GM23338 (cell line): ENCODE data around the gene ATP13A1. TPM values are rescaled to one million over a fixed set of nuclear protein-coding genes. Genes with fewer than 3 reads are reported as not detected.

Source experiments
- ATAC-seq: fragments of 200-7000 bp; cut with Tn5 transposase; 3 replicates; pipeline ENCODE4 v1.9.1; 2020
- DNase-seq: peaks from one replicate; pipeline ENCODE4 v3.0.0-alpha.2; 2015; ENCODE audit warnings: low spot score
- H2AFZ ChIP-seq: fragments of 200-600 bp; sonication (generic); 2 replicates; pipeline ENCODE4 v1.8.0; 2016; ENCODE audit warnings: antibody characterized with exemption, mild to moderate bottlenecking, moderate library complexity
- H3F3A ChIP-seq: fragments of 200-600 bp; sonication (generic); replicated peaks from 2 replicates; pipeline ENCODE4 v1.8.0; 2017; ENCODE audit warnings: antibody characterized with exemption, mixed run types, low read depth
- H3K27ac ChIP-seq: fragments of 200-600 bp; sonication (generic); 2 replicates; pipeline ENCODE4 v1.6.1; 2016; ENCODE audit warnings: low read depth
- H3K27me3 ChIP-seq: fragments of 200-600 bp; sonication (generic); 2 replicates; pipeline ENCODE4 v1.8.0; 2016; ENCODE audit warnings: mild to moderate bottlenecking, mixed run types, moderate library complexity; ENCODE audit not compliant: insufficient read depth
- H3K36me3 ChIP-seq: fragments of 200-600 bp; sonication (generic); 2 replicates; pipeline ENCODE4 v1.8.0; 2016; ENCODE audit warnings: mild to moderate bottlenecking; ENCODE audit not compliant: insufficient read depth
- H3K4me1 ChIP-seq: fragments of 200-600 bp; sonication (generic); 2 replicates; pipeline ENCODE4 v1.8.0; 2016; ENCODE audit warnings: mild to moderate bottlenecking, moderate library complexity; ENCODE audit not compliant: insufficient read depth
- H3K4me2 ChIP-seq: fragments of 200-600 bp; sonication (generic); 2 replicates; pipeline ENCODE4 v1.7.1; 2017; ENCODE audit warnings: mixed run types
- H3K4me3 ChIP-seq: fragments of 200-600 bp; sonication (generic); 2 replicates; pipeline ENCODE4 v1.6.1; 2016; ENCODE audit warnings: mixed run types
- H3K79me2 ChIP-seq: fragments of 200-600 bp; sonication (generic); replicated peaks from 2 replicates; pipeline ENCODE4 v1.8.0; 2017; ENCODE audit warnings: mild to moderate bottlenecking; ENCODE audit not compliant: insufficient read depth
- H3K9me2 ChIP-seq: fragments of 200-600 bp; sonication (generic); 2 replicates; pipeline ENCODE4 v1.8.0; 2017; ENCODE audit not compliant: insufficient read depth
- H4K20me1 ChIP-seq: fragments of 200-600 bp; sonication (generic); replicated peaks from 2 replicates; pipeline ENCODE4 v1.8.0; 2017; ENCODE audit warnings: mild to moderate bottlenecking; ENCODE audit not compliant: insufficient read depth
- H3K27ac Mint-ChIP-seq: 2 replicates; pipeline ENCODE4 v1.8.0; 2020; ENCODE audit warnings: inconsistent platforms, mild to moderate bottlenecking, moderate library complexity, mixed read lengths
- H3K27me3 Mint-ChIP-seq: 3 replicates; pipeline ENCODE4 v1.8.0; 2022; ENCODE audit warnings: low read depth, mild to moderate bottlenecking, moderate library complexity, mixed read lengths, inconsistent platforms; ENCODE audit not compliant: insufficient read depth, poor library complexity
- H3K36me3 Mint-ChIP-seq: 3 replicates; pipeline ENCODE4 v1.8.0; 2021; ENCODE audit warnings: low read depth, mild to moderate bottlenecking, inconsistent platforms, moderate library complexity, mixed read lengths
- H3K4me1 Mint-ChIP-seq: 3 replicates; pipeline ENCODE4 v1.8.0; 2020; ENCODE audit warnings: mild to moderate bottlenecking, inconsistent platforms, mixed read lengths
- H3K4me3 Mint-ChIP-seq: 3 replicates; pipeline ENCODE4 v1.8.0; 2021; ENCODE audit warnings: moderate library complexity, mild to moderate bottlenecking, inconsistent platforms, mixed read lengths
- H3K9me3 Mint-ChIP-seq: 3 replicates; pipeline ENCODE4 v1.8.0; 2020; ENCODE audit warnings: moderate library complexity, mild to moderate bottlenecking, inconsistent platforms, mixed read lengths
- CREB1 ChIP-seq: fragments of 250-450 bp; sonication (Bioruptor Pico); IDR thresholded peaks from 2 replicates; pipeline ENCODE4 v1.5.0; 2020; ENCODE audit warnings: low read depth, mild to moderate bottlenecking, moderate library complexity
- EZH2 ChIP-seq: fragments of 200-600 bp; sonication (generic); IDR thresholded peaks from one replicate; pipeline ENCODE4 v1.8.0; 2017; ENCODE audit warnings: antibody characterized with exemption, mild to moderate bottlenecking, low read depth; ENCODE audit not compliant: unreplicated experiment
- EZH2phosphoT487 ChIP-seq: fragments of 200-600 bp; sonication (generic); IDR thresholded peaks from one replicate; pipeline ENCODE4 v1.8.1; 2018; ENCODE audit warnings: antibody characterized with exemption; ENCODE audit not compliant: unreplicated experiment
- JUNB ChIP-seq: IDR thresholded peaks from one replicate; pipeline ENCODE4 v1.6.1; 2016; ENCODE audit warnings: antibody characterized with exemption; ENCODE audit not compliant: unreplicated experiment
- NANOG ChIP-seq: IDR thresholded peaks from 2 replicates; pipeline ENCODE4 v1.6.1; 2016; ENCODE audit warnings: antibody characterized with exemption, borderline replicate concordance
- POLR2AphosphoS5 ChIP-seq: IDR thresholded peaks from 2 replicates; pipeline ENCODE4 v1.6.1; 2016; ENCODE audit warnings: antibody characterized with exemption, low read depth
- STAT1 ChIP-seq: IDR thresholded peaks from one replicate; pipeline ENCODE4 v1.6.1; 2016; ENCODE audit warnings: antibody characterized with exemption; ENCODE audit not compliant: unreplicated experiment
- ZNF114 ChIP-seq: fragments of 250-450 bp; sonication (Bioruptor Pico); IDR thresholded peaks from 2 replicates; pipeline ENCODE4 v1.5.0; 2020; ENCODE audit warnings: mild to moderate bottlenecking, moderate library complexity
- ZNF331 ChIP-seq: fragments of 250-450 bp; sonication (Bioruptor Pico); IDR thresholded peaks from 2 replicates; pipeline ENCODE4 v1.5.0; 2020; ENCODE audit warnings: low read depth, mild to moderate bottlenecking, moderate library complexity
- polyA plus RNA-seq: library from polyadenylated mRNA; unstranded; fragments of >200 nt; fragmentation: Nextera tagmentation; extraction: Ambion mirVana; gene quantifications from 2 replicates; pipeline ENCODE4 v1.2.1, GENCODE V29; 2016
- total RNA-seq: library from RNA; depleted of rRNA; stranded (reverse); fragments of >200 nt; shearing (Covaris generic); gene quantifications from 2 replicates; pipeline ENCODE4 v1.2.3, GENCODE V29; 2014
- TF ChIP-seq, protein P1 (sequence below): IDR thresholded peaks from one replicate; pipeline ENCODE4 v1.6.1; 2018; ENCODE audit warnings: antibody characterized with exemption; ENCODE audit not compliant: unreplicated experiment
- TF ChIP-seq, protein P2 (sequence below): fragments of 250-450 bp; sonication (Bioruptor Pico); IDR thresholded peaks from 2 replicates; pipeline ENCODE4 v1.5.0; 2020; ENCODE audit warnings: mild to moderate bottlenecking, moderate library complexity
- TF ChIP-seq, protein P3 (sequence below): IDR thresholded peaks from 2 replicates; pipeline ENCODE4 v1.6.1; 2016; ENCODE audit warnings: antibody characterized with exemption
- TF ChIP-seq, protein P4 (sequence below), 2 experiments: fragments of 200-600 bp in 1 of 2; sonication (generic) in 1 of 2; conservative IDR thresholded peaks; 2 replicates each; pipeline versions ENCODE4 v1.5.1 to v1.6.1; 2016 to 2017; ENCODE audit warnings: antibody characterized with exemption in 2 of 2, low read depth in 2 of 2, mild to moderate bottlenecking in 2 of 2, moderate library complexity in 1 of 2

ATP13A1 gene
- total and polyA plus RNA-seq, 2 experiments from 2014 or later, result 38.1 to 307 TPM

DNA sequence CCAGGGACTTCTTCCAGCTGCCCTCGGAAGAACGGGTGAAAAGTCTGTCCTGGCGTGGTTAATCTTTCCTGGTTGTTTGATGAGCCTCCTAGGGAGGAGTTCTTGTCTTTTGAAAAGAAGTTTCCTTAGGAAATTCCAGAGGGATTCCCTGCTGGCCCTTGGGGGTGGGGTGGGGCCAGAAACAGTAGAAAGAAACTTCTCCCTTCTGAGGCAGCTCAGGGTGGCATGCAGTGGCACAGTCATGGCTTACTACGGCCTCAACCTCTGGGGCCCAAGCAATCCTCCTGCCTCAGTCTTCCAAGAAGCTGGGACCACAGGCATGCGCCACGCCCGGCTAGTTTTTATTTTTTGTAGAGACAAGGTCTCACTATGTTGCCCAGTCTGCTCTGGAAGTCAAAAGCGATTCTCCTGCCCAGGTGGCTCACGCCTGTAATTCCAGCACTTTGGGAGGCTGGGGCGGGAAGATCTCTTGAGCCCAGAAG lies 6.6 kb upstream of the ATP13A1 start:
- 0 out of 2 replicates have a peak, but pooled peaks cover 2% of the 10 kb centered on the region for H3K9me2 ChIP-seq
- H3K4me3 ChIP-seq, result peak overlapping the region; percentile 92
- peaks cover 9% of the 10 kb centered on the region for H3K36me3 ChIP-seq
- peak overlapping the region; percentile 89 for H3K27ac ChIP-seq
- no peak overlapping the region for H2AFZ ChIP-seq
- H3K4me2 ChIP-seq, result peak overlapping the region; percentile 81
- peaks cover 16% of the 10 kb centered on the region; the same call in 2 of the 3 replicates for H3K4me1 Mint-ChIP-seq
- TF ChIP-seq, protein P1, sequence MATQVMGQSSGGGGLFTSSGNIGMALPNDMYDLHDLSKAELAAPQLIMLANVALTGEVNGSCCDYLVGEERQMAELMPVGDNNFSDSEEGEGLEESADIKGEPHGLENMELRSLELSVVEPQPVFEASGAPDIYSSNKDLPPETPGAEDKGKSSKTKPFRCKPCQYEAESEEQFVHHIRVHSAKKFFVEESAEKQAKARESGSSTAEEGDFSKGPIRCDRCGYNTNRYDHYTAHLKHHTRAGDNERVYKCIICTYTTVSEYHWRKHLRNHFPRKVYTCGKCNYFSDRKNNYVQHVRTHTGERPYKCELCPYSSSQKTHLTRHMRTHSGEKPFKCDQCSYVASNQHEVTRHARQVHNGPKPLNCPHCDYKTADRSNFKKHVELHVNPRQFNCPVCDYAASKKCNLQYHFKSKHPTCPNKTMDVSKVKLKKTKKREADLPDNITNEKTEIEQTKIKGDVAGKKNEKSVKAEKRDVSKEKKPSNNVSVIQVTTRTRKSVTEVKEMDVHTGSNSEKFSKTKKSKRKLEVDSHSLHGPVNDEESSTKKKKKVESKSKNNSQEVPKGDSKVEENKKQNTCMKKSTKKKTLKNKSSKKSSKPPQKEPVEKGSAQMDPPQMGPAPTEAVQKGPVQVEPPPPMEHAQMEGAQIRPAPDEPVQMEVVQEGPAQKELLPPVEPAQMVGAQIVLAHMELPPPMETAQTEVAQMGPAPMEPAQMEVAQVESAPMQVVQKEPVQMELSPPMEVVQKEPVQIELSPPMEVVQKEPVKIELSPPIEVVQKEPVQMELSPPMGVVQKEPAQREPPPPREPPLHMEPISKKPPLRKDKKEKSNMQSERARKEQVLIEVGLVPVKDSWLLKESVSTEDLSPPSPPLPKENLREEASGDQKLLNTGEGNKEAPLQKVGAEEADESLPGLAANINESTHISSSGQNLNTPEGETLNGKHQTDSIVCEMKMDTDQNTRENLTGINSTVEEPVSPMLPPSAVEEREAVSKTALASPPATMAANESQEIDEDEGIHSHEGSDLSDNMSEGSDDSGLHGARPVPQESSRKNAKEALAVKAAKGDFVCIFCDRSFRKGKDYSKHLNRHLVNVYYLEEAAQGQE, result no peak
- TF ChIP-seq STAT1, result no peak
- TF ChIP-seq, protein P2, sequence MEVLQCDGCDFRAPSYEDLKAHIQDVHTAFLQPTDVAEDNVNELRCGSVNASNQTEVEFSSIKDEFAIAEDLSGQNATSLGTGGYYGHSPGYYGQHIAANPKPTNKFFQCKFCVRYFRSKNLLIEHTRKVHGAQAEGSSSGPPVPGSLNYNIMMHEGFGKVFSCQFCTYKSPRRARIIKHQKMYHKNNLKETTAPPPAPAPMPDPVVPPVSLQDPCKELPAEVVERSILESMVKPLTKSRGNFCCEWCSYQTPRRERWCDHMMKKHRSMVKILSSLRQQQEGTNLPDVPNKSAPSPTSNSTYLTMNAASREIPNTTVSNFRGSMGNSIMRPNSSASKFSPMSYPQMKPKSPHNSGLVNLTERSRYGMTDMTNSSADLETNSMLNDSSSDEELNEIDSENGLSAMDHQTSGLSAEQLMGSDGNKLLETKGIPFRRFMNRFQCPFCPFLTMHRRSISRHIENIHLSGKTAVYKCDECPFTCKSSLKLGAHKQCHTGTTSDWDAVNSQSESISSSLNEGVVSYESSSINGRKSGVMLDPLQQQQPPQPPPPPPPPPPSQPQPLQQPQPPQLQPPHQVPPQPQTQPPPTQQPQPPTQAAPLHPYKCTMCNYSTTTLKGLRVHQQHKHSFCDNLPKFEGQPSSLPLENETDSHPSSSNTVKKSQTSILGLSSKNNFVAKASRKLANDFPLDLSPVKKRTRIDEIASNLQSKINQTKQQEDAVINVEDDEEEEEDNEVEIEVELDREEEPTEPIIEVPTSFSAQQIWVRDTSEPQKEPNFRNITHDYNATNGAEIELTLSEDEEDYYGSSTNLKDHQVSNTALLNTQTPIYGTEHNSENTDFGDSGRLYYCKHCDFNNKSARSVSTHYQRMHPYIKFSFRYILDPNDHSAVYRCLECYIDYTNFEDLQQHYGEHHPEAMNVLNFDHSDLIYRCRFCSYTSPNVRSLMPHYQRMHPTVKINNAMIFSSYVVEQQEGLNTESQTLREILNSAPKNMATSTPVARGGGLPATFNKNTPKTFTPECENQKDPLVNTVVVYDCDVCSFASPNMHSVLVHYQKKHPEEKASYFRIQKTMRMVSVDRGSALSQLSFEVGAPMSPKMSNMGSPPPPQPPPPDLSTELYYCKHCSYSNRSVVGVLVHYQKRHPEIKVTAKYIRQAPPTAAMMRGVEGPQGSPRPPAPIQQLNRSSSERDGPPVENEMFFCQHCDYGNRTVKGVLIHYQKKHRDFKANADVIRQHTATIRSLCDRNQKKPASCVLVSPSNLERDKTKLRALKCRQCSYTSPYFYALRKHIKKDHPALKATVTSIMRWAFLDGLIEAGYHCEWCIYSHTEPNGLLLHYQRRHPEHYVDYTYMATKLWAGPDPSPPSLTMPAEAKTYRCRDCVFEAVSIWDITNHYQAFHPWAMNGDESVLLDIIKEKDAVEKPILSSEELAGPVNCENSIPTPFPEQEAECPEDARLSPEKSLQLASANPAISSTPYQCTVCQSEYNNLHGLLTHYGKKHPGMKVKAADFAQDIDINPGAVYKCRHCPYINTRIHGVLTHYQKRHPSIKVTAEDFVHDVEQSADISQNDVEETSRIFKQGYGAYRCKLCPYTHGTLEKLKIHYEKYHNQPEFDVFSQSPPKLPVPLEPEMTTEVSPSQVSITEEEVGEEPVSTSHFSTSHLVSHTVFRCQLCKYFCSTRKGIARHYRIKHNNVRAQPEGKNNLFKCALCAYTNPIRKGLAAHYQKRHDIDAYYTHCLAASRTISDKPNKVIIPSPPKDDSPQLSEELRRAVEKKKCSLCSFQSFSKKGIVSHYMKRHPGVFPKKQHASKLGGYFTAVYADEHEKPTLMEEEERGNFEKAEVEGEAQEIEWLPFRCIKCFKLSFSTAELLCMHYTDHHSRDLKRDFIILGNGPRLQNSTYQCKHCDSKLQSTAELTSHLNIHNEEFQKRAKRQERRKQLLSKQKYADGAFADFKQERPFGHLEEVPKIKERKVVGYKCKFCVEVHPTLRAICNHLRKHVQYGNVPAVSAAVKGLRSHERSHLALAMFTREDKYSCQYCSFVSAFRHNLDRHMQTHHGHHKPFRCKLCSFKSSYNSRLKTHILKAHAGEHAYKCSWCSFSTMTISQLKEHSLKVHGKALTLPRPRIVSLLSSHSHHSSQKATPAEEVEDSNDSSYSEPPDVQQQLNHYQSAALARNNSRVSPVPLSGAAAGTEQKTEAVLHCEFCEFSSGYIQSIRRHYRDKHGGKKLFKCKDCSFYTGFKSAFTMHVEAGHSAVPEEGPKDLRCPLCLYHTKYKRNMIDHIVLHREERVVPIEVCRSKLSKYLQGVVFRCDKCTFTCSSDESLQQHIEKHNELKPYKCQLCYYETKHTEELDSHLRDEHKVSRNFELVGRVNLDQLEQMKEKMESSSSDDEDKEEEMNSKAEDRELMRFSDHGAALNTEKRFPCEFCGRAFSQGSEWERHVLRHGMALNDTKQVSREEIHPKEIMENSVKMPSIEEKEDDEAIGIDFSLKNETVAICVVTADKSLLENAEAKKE (CRISPR knock-in tag), result no peak
- TF ChIP-seq NANOG, result no peak
- TF ChIP-seq ZNF331 (CRISPR knock-in tag), result no peak
- TF ChIP-seq, protein P3, sequence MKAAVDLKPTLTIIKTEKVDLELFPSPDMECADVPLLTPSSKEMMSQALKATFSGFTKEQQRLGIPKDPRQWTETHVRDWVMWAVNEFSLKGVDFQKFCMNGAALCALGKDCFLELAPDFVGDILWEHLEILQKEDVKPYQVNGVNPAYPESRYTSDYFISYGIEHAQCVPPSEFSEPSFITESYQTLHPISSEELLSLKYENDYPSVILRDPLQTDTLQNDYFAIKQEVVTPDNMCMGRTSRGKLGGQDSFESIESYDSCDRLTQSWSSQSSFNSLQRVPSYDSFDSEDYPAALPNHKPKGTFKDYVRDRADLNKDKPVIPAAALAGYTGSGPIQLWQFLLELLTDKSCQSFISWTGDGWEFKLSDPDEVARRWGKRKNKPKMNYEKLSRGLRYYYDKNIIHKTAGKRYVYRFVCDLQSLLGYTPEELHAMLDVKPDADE, result no peak
- no peak for TF ChIP-seq EZH2phosphoT487
- TF ChIP-seq, protein P4, sequence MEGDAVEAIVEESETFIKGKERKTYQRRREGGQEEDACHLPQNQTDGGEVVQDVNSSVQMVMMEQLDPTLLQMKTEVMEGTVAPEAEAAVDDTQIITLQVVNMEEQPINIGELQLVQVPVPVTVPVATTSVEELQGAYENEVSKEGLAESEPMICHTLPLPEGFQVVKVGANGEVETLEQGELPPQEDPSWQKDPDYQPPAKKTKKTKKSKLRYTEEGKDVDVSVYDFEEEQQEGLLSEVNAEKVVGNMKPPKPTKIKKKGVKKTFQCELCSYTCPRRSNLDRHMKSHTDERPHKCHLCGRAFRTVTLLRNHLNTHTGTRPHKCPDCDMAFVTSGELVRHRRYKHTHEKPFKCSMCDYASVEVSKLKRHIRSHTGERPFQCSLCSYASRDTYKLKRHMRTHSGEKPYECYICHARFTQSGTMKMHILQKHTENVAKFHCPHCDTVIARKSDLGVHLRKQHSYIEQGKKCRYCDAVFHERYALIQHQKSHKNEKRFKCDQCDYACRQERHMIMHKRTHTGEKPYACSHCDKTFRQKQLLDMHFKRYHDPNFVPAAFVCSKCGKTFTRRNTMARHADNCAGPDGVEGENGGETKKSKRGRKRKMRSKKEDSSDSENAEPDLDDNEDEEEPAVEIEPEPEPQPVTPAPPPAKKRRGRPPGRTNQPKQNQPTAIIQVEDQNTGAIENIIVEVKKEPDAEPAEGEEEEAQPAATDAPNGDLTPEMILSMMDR (conservative IDR thresholded peaks at IDR 0.05; ENCODE audit: low read depth in 2 of 2), result no peak
- TF ChIP-seq CREB1 (CRISPR knock-in tag), result no peak
- no peak for TF ChIP-seq EZH2
- TF ChIP-seq JUNB, result no peak
- no peak for TF ChIP-seq POLR2AphosphoS5
- TF ChIP-seq ZNF114 (CRISPR knock-in tag), result no peak
- H3K9me3 Mint-ChIP-seq, result no peaks in the 10 kb centered on the region
- H3F3A ChIP-seq, result peaks cover 26% of the 10 kb centered on the region
- DNase-seq (peak; percentile 88), ATAC-seq (peak; percentile 39)
- peak overlapping the region; percentile 92 for H3K4me3 Mint-ChIP-seq
- H3K27me3 Mint-ChIP-seq, result peaks cover 16% of the 10 kb centered on the region
- peaks cover 60% of the 10 kb centered on the region for H3K79me2 ChIP-seq
- H3K27me3 ChIP-seq, result no peaks in the 10 kb centered on the region
- H4K20me1 ChIP-seq, result peaks cover 43% of the 10 kb centered on the region
- H3K36me3 Mint-ChIP-seq, result peaks cover 42% of the 10 kb centered on the region
- peaks cover 19% of the 10 kb centered on the region for H3K4me1 ChIP-seq
- H3K27ac Mint-ChIP-seq, result peak overlapping the region; percentile 91
